Activated T-cell treated with anti-CD3 and anti-CD28 coated beads, Interleukin-2, amount 50 U/mL, for 72 hours (primary cell): ENCODE results near the gene NAMPT. TPM values are rescaled to one million over a fixed set of nuclear protein-coding genes. Genes with fewer than 3 reads are reported as not detected.
A peak's percentile ranks its signal among the peaks of the same experiment; 100 is the strongest.
"Not testable (repeated sequence)": the region's sequence is repeated elsewhere in the genome, so short reads cannot be mapped to it uniquely, and the experiment has no call there.

Source experiments
- ATAC-seq, 2 donors: fragments of 150-1000 bp; cut with Tn5 transposase; replicated peaks in 1 of 2; 2 replicates each; pipeline ENCODE4 v1.10.0; 2021; ENCODE audit warnings: moderate library complexity in 2 of 2, mild to moderate bottlenecking in 1 of 2
- DNase-seq, 2 donors: peaks; one replicate each; pipeline ENCODE4 v3.0.0; 2021 to 2022; ENCODE audit warnings: mixed read lengths in 1 of 2
- H3K27ac Mint-ChIP-seq: one replicate; pipeline ENCODE4 v1.8.0; 2022; ENCODE audit warnings: mild to moderate bottlenecking, moderate library complexity, mixed read lengths
- H3K27me3 Mint-ChIP-seq: one replicate; pipeline ENCODE4 v1.8.0; 2022; ENCODE audit warnings: low read depth, mixed read lengths
- H3K36me3 Mint-ChIP-seq, 2 donors: one replicate each; pipeline ENCODE4 v1.8.0; 2022; ENCODE audit warnings: mixed read lengths in 2 of 2, mild to moderate bottlenecking in 1 of 2; ENCODE audit not compliant: insufficient read depth in 2 of 2
- H3K4me1 Mint-ChIP-seq: one replicate; pipeline ENCODE4 v1.8.0; 2022; ENCODE audit warnings: low read depth, mixed read lengths
- H3K4me3 Mint-ChIP-seq, 2 donors: one replicate each; pipeline ENCODE4 v1.8.0; 2022; ENCODE audit warnings: mild to moderate bottlenecking in 2 of 2, mixed read lengths in 2 of 2, moderate library complexity in 2 of 2
- H3K9me3 Mint-ChIP-seq, 2 donors: one replicate each; pipeline ENCODE4 v1.8.0; 2022; ENCODE audit warnings: mixed read lengths in 2 of 2
- total RNA-seq, 2 donors: library from RNA; stranded (reverse); gene quantifications; one replicate each; pipeline ENCODE4 v1.2.3, GENCODE V29; 2022

The NAMPT gene
- total RNA-seq = 1,000 to 10,000 TPM in 1 of 2 donors, 100 to 1,000 TPM in 1; 819 to 1,006 TPM

DNA sequence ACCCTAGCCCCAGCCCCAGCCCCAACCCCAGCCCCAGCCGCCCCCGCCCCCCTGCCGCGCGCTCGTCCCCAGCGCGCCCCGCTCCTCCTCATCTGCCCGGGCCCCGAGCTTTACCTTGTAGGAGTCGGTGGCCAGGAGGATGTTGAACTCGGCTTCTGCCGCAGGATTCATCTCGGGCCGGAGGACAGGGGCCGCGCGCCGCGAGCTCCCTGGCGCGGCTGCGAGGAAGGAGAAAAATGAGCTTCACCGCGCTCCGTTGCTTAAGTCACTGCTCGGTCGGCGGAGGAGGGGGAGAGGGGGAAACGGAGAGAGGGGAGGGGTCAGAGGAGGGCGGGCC lies at the start of gene NAMPT:
NAMPT (minus strand) TSS at position 270 of the 337 bp plus-strand sequence; CDS start at position 171, 99 bp downstream.
- DNase-seq = no peak
- Mint-ChIP-seq H3K4me3 (peak within 1 kb of the TSS; percentile 96 to 98), H3K27me3 (no peaks in the 10 kb centered on the region), H3K27ac (peak within 1 kb of the TSS; percentile 99), H3K9me3 (no peaks in the 10 kb centered on the region), H3K4me1 (peaks cover 60% of the 10 kb centered on the region), H3K36me3 (peaks cover 15 to 35% of the 10 kb centered on the region in 2 donors)
- ATAC-seq = no peak

DNA sequence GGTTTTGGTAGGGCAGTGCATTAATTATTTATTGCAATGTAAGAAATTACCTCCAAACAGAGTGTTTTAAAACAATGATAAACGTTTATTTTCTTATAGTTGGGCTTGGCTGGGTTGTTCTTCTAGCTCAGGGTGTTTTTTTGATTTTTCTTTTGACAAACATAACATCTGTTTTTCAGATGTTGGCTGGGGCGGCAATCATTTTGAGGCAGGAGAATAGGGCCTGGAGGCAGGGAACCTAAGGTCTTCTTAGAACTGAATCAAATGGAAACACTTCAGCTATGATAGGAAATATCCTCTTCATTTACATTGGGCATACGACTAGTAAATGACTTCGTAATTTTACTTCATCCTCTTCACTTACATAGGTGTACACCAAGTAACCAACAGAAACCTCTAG lies 47.4 kb upstream of the NAMPT start:
- Mint-ChIP-seq H3K27ac (no peak overlapping the region), H3K4me1 (peaks cover 14% of the 10 kb centered on the region), H3K36me3 (peaks cover 0 to under 1% of the 10 kb centered on the region in 2 donors), H3K27me3 (peaks cover 64% of the 10 kb centered on the region), H3K4me3 (no peak overlapping the region), H3K9me3 (no peaks in the 10 kb centered on the region)
- ATAC-seq (no peak), DNase-seq (no peak)

DNA sequence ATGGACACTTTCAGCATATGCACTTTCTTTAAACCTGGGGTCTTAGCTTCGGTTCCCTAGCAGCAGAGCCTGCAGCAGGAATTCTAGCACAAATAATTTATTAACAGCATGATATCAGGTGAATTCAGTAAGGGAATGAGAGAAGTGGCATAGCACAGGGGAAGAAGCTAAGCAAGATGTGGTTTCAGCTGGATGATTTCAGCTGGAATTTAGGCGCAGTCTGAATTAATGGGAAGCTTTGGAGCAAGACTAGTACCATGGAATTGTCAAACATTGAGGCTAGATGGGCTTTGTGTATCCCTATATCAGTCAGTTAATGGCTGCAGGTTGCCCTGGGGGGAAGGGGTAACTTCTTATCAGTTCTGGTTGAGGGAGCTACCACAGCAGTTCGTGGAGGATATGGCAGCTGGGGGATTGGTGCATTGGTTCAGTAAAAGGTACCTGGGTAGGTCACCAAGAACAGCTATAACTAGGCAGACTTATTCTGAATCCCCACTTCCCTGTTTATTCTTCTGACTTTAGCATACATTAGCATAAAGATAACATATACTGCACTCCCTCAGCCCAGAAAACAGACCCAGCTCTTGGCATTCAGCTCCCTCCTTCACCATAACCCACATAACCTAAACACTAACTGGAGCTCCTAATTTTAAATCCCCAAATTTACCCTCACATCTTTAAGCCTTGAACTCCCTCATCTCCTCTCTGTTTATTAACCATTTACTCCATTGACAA lies 46.8 kb upstream of the NAMPT start:
- Mint-ChIP-seq H3K36me3 (no peaks in the 10 kb centered on the region), H3K27ac (no peak overlapping the region), H3K9me3 (no peaks in the 10 kb centered on the region), H3K4me3 (no peak overlapping the region), H3K27me3 (peaks cover 59% of the 10 kb centered on the region), H3K4me1 (peaks cover 14% of the 10 kb centered on the region)
- no peak for ATAC-seq
- DNase-seq = no peak

DNA sequence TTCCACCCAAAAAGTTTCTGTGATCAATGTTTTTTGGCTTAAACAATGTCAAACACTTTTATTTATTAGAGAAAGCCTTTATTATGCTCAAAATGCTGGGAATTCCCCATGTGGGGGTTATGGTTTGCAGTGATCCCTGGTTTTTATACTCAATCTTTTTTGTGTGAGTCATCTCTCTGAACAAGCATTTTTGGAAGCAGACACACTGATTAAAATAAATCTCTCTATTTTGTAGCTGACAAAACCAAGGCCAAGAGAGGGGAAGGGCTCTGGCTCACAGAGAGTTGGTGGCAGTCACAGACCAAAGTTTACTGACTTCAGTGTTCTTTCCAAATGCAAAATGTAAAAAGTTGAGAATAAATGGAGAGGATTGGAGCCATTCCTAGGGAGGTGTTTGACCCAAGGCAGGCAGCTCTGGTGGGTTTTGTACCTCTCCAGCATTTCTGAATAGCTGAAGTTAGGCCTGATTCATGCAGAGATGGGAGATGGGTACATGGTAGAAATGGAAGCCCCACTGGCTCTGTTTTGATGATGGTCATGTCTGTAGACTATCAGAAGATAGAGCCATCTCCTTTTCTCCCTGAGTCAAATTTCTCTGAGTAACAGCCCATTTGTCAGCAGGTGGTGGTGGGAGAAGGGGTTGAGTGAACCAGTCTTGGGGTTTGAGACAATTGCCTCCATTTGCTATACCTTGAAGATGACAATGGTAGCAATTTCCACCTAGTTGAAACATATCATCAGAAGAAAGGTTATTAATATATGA lies 45.4 kb upstream of the NAMPT start:
- peaks cover 14% of the 10 kb centered on the region for H3K4me1 Mint-ChIP-seq
- H3K27ac Mint-ChIP-seq = peak overlapping the region; percentile 72
- ATAC-seq = peak; percentile 82 to 94
- H3K9me3 Mint-ChIP-seq = no peaks in the 10 kb centered on the region
- DNase-seq = no peak
- peak overlapping the region in 1 of 2 donors; percentile 29 for H3K4me3 Mint-ChIP-seq
- peaks cover 49% of the 10 kb centered on the region for H3K27me3 Mint-ChIP-seq
- no peaks in the 10 kb centered on the region for H3K36me3 Mint-ChIP-seq

DNA sequence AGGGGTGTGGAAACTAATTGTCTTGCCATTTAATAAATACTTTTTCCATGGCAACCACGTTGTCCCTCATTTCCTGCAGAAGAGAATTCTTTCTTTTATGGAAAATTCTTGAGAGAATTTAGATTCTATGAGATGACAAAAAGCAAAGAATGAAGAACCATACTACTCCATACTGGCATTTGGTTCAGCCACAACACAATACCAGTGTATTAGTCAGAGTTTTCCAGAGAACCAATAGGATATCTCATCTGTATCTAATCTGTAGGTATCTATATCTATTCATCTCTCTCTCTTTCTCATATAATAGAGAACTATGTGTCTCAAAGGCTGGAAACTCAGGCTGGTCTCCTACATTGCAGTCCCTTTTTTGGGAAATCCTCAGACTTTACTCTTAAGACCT lies 44.6 kb upstream of the NAMPT start:
- H3K9me3 Mint-ChIP-seq = no peaks in the 10 kb centered on the region
- ATAC-seq = peak in 1 of 2 donors; percentile 29
- peak overlapping the region; percentile 72 for H3K27ac Mint-ChIP-seq
- no peaks in the 10 kb centered on the region for H3K36me3 Mint-ChIP-seq
- H3K4me3 Mint-ChIP-seq = no peak overlapping the region
- no peak for DNase-seq
- peaks cover 42% of the 10 kb centered on the region for H3K27me3 Mint-ChIP-seq
- H3K4me1 Mint-ChIP-seq = peaks cover 14% of the 10 kb centered on the region

DNA sequence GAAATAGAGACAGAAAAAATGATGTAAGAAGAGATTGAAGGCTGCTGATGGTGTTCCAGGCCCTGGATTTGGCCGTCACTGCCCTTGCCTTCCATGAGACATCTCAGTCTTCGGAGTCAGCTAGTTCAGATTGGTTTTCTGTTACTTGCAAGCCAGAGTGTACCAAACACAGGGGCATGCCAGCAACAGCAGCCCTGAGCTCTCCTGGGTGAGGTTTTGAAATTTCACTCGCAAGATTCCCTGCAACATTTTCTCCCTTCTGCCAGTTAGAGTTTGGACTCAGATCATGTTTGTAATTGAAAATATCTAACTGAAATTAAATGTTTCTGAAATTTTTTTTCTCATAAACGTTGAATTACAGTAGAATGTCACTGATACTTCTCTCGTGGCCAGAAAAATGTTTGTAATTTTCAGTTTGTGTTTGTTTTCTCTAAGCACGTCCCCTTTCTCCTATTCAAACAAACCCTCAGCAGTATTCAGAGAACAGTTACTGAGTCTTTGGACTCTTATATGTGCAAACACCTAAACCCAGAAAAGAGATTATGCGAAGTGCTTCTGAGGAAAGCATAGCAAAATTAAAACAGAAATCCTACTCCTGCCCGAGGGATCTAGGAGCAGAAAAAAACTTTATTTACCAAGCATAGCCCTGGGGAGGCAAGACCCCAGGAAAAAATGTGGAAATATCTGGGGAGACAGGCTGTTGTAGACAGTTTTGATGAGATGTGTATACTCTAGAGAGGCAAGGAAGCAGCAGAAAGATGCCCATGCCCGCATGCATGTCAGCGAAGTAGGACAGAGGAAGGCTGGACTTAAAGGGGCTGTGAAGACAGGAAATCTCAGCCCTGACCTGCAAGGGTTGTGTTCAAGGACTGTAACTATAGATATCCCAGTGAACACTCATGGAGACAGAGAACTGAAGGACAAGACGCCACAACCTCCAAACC lies 43.0 kb upstream of the NAMPT start:
- no peak overlapping the region for H3K27ac Mint-ChIP-seq
- H3K4me3 Mint-ChIP-seq = no peak overlapping the region

DNA sequence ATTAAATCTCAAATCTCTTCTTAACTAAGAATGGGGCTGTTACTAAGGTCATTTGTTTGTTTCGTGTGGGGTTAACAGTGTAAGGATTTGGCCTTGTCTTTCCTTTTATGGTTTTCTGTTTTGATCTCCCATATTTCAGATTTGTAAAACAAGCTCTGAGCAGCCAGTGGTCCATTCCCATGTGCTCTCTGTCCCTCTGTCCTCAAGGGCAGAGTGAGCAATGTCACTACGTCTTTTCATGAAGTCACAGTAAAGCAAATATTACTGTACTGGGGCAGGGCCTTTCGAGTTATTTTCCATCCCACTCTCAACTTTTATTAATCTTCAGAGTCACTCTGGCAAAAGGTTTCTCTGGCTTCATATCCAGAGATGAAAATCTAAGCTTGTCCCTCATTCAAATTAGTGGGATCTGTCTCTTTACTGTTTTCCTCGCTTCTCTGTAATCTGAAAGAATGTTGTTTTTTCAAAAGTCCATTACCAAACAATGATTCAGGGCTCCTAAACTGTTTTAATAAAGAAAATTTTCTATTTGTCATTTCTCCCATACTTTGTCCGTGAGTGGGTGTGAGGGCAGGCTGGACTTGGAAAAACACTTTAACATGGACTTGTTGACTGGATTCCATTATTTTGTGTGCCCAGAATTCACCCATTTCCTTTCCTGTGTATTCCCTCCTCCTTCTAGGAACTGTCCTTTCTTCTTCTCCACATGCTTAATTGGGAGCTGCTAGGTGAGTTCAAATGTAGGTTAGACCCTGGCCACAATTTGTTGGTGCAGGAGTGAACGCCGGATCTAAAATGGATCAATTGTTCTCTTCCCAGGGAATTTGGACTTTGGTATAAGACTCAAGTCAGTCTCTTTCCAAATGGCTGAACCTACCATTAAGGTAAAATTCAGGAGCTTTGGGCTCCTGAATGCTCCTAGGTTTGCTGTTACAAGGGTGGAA lies 42.1 kb upstream of the NAMPT start:
- no peak overlapping the region for H3K27ac Mint-ChIP-seq
- peaks cover 0 to 1% of the 10 kb centered on the region in 2 donors for H3K36me3 Mint-ChIP-seq
- peaks cover 0 to 4% of the 10 kb centered on the region in 2 donors for H3K9me3 Mint-ChIP-seq
- peaks cover 14% of the 10 kb centered on the region for H3K4me1 Mint-ChIP-seq
- ATAC-seq (no peak), DNase-seq (no peak)
- no peak overlapping the region for H3K4me3 Mint-ChIP-seq
- H3K27me3 Mint-ChIP-seq = peaks cover 32% of the 10 kb centered on the region

More for the DNA sequence above, 43.0 kb upstream of the NAMPT start:
- Mint-ChIP-seq H3K4me1 (peaks cover 14% of the 10 kb centered on the region), H3K27me3 (peaks cover 32% of the 10 kb centered on the region), H3K36me3 (no peaks in the 10 kb centered on the region), H3K9me3 (no peaks in the 10 kb centered on the region)
- no peak for ATAC-seq
- DNase-seq = no peak

DNA sequence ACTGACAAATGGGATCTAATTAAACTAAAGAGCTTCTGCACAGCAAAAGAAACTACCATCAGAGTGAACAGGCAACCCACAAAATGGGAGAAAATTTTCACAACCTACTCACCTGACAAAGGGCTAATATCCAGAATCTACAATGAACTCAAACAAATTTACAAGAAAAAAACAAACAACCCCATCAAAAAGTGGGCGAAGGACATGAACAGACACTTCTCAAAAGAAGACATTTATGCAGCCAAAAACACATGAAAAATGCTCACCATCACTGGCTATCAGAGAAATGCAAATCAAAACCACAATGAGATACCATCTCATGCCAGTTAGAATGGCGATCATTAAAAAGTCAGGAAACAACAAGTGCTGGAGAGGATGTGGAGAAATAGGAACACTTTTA lies 39.7 kb upstream of the NAMPT start:
- not testable (repeated sequence) for H3K9me3 Mint-ChIP-seq, DNase-seq, ATAC-seq, H3K27ac Mint-ChIP-seq, H3K4me3 Mint-ChIP-seq, H3K36me3 Mint-ChIP-seq, H3K4me1 Mint-ChIP-seq
- H3K27me3 Mint-ChIP-seq = peaks cover 40% of the 10 kb centered on the region

DNA sequence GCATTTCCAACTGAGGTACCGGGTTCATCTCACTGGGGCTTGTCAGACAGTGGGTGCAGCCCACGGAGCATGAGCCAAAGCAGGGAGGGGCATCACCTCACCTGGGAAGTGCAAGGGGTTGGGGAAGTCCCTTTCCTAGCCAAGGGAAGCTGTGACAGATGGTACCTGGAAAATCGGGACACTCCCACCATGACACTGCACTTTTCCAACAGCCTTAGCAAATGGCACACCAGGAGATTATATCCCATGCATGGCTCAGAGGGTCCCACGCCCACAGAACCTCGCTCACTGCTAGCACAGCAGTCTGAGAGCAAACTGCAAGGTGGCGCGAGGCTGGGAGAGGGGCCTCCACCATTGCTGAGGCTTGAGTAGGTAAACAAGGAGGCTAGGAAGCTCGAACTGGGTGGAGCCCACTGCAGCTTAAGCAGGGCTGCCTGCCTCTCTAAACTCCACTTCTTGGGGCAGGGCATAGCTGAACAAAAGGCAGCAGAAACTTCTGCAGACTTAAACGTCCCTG lies 35.5 kb upstream of the NAMPT start:
- H3K4me3 Mint-ChIP-seq, H3K4me1 Mint-ChIP-seq, H3K36me3 Mint-ChIP-seq, H3K9me3 Mint-ChIP-seq, H3K27ac Mint-ChIP-seq, DNase-seq, ATAC-seq: not testable (repeated sequence)
- H3K27me3 Mint-ChIP-seq = peaks cover 62% of the 10 kb centered on the region

DNA sequence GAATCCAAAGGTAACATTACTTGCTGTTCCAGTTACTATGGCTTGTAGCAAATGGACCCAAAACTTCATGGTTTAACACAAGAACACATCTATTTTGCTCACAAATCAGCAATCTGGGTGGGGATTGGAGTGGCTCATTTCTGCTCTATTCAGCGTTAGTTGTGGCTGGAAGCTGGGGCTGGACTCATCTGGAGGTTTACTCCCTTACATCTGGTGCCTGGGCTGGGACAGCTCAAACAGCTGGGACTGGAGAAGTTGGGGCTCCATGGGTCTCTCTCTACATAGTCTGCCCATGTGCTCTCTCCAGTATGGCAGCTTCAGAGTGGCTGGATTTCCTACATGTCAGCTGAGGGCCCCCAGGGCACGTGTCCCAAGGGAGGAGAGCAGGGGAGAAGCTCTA lies 33.7 kb upstream of the NAMPT start:
- Mint-ChIP-seq H3K9me3 (peaks cover 0 to 8% of the 10 kb centered on the region in 2 donors), H3K4me3 (no peak overlapping the region), H3K4me1 (peaks cover 18% of the 10 kb centered on the region), H3K27ac (no peak overlapping the region), H3K36me3 (peaks cover 0 to 5% of the 10 kb centered on the region in 2 donors), H3K27me3 (peaks cover 66% of the 10 kb centered on the region)
- DNase-seq (no peak), ATAC-seq (no peak)

DNA sequence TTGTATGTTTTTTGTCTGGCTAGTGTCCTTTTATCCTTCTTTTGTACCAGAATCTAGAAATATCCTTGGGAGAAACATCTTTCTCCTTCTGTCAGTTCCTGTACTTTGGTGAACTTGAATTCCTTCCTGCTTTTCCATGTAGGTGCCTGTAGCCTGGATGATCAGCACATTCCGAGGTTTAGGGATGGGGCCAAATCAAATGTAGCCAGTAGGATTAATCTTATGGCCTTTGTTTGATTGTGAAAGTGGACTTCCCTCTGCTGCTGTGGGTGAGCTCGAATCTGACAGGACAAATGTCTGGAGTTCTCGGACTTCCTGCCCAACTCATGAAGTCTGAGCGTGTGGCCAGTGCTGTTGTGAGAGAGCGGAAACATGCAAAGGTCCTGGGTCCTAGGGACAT lies 33.2 kb upstream of the NAMPT start:
- Mint-ChIP-seq H3K4me1 (peaks cover 23% of the 10 kb centered on the region), H3K36me3 (peaks cover 0 to 5% of the 10 kb centered on the region in 2 donors), H3K4me3 (no peak overlapping the region), H3K27ac (no peak overlapping the region), H3K9me3 (peaks cover 0 to 8% of the 10 kb centered on the region in 2 donors), H3K27me3 (peaks cover 66% of the 10 kb centered on the region)
- ATAC-seq (no peak), DNase-seq (no peak)

DNA sequence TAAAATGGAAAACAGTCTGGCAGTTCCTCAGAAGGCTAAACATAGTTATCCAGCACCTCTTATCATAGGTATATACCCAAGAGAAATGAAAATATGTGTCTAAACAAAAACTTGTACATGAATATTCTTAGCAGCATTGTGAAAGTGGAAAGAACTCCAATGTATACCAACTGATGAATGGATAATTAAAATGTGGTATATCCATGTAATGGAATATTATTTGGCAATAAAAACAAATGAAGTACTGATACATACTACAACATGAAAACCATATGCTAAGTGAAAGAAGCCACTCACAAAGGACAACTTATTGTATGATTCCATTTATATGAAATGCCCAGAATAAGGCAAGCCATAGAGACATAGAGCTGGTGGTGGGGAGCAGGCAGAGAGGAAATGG lies 32.2 kb upstream of the NAMPT start:
- Mint-ChIP-seq H3K9me3 (peaks cover 0 to 4% of the 10 kb centered on the region in 2 donors), H3K36me3 (peaks cover 0 to 4% of the 10 kb centered on the region in 2 donors), H3K27ac (no peak overlapping the region), H3K4me3 (no peak overlapping the region), H3K27me3 (peaks cover 57% of the 10 kb centered on the region), H3K4me1 (peaks cover 25% of the 10 kb centered on the region)
- no peak for DNase-seq
- no peak for ATAC-seq
